SK-N-SH (cell line): Measurements from ENCODE around the gene INHBA.

ENCODE experiments used
- CHD2 ChIP-seq: fragments of 150-350 bp; IDR thresholded peaks from 2 replicates; pipeline ENCODE4 v1.6.1; 2018; ENCODE audit warnings: low read length; ENCODE audit not compliant: partially characterized antibody
- PBX3 ChIP-seq: IDR thresholded peaks from 2 replicates; pipeline ENCODE4; 2012
- TF ChIP-seq, protein P1 (sequence below): IDR thresholded peaks from 2 replicates; pipeline ENCODE4 v1.4.0; 2012; ENCODE audit warnings: low read depth
- TF ChIP-seq, protein P2 (sequence below): IDR thresholded peaks from 2 replicates; pipeline ENCODE4 v1.6.1; 2012; ENCODE audit warnings: mild to moderate bottlenecking, low read depth, low read length, moderate library complexity

GRCh38 chr7:41750661-41751540 lies 48.0 kb upstream of the INHBA start:
- TF ChIP-seq, protein P1, sequence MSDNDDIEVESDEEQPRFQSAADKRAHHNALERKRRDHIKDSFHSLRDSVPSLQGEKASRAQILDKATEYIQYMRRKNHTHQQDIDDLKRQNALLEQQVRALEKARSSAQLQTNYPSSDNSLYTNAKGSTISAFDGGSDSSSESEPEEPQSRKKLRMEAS, result no peak
- TF ChIP-seq, protein P2, sequence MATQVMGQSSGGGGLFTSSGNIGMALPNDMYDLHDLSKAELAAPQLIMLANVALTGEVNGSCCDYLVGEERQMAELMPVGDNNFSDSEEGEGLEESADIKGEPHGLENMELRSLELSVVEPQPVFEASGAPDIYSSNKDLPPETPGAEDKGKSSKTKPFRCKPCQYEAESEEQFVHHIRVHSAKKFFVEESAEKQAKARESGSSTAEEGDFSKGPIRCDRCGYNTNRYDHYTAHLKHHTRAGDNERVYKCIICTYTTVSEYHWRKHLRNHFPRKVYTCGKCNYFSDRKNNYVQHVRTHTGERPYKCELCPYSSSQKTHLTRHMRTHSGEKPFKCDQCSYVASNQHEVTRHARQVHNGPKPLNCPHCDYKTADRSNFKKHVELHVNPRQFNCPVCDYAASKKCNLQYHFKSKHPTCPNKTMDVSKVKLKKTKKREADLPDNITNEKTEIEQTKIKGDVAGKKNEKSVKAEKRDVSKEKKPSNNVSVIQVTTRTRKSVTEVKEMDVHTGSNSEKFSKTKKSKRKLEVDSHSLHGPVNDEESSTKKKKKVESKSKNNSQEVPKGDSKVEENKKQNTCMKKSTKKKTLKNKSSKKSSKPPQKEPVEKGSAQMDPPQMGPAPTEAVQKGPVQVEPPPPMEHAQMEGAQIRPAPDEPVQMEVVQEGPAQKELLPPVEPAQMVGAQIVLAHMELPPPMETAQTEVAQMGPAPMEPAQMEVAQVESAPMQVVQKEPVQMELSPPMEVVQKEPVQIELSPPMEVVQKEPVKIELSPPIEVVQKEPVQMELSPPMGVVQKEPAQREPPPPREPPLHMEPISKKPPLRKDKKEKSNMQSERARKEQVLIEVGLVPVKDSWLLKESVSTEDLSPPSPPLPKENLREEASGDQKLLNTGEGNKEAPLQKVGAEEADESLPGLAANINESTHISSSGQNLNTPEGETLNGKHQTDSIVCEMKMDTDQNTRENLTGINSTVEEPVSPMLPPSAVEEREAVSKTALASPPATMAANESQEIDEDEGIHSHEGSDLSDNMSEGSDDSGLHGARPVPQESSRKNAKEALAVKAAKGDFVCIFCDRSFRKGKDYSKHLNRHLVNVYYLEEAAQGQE, result no peak
- TF ChIP-seq PBX3 (no peak), CHD2 (no peak)
